NCI-H526 treated with DMSO at 0.1 percent for 48 hours (cell line): Measurements from ENCODE around the gene KLK5.
"Not testable (repeated sequence)": the region's sequence is repeated elsewhere in the genome, so short reads cannot be mapped to it uniquely, and the experiment has no call there.

ENCODE experiments used
- DNase-seq: peaks from one replicate; lab custom pipeline; 2025; lab: John Stamatoyannopoulos, UW

Gene KLK5

GRCh38 chr19:50952910-50953309 lies at the start of gene KLK5:
KLK5 (minus strand) TSS chr19:50953038; CDS start chr19:50952657, 381 bp downstream.
- no peak for DNase-seq

- no peak for DNase-seq
Measured at GRCh38 chr19:51002089-51002532, 49.3 kb upstream of the KLK5 start.

GRCh38 chr19:51001515-51001914 lies 48.7 kb upstream of the KLK5 start, which contains the start of gene KLK8:
KLK8 (minus strand) TSS chr19:51001604; CDS start chr19:51001167, 437 bp downstream.
- DNase-seq: no peak

GRCh38 chr19:51000981-51001380 lies 48.1 kb upstream of the KLK5 start:
- DNase-seq: no peak

GRCh38 chr19:51000426-51000825 lies 47.6 kb upstream of the KLK5 start:
- no peak for DNase-seq

GRCh38 chr19:50998686-50999085 lies 45.8 kb upstream of the KLK5 start:
- DNase-seq: no peak

GRCh38 chr19:50998061-50998460 lies 45.2 kb upstream of the KLK5 start:
- DNase-seq: no peak

- no peak for DNase-seq
Measured at GRCh38 chr19:50994129-50994528, 41.3 kb upstream of the KLK5 start.

GRCh38 chr19:50992666-50993035 lies 39.8 kb upstream of the KLK5 start:
- DNase-seq: no peak

GRCh38 chr19:50984416-50984815 lies 31.6 kb upstream of the KLK5 start:
- not testable (repeated sequence) for DNase-seq

- DNase-seq: no peak
Measured at GRCh38 chr19:50983625-50984292, 30.9 kb upstream of the KLK5 start, which contains the start of gene KLK7. KLK7 (minus strand) TSS chr19:50983917; CDS start chr19:50982399, 1,518 bp downstream.

- no peak for DNase-seq
Measured at GRCh38 chr19:50982186-50982585, 29.3 kb upstream of the KLK5 start.

GRCh38 chr19:50981587-50982146 lies 28.8 kb upstream of the KLK5 start:
- DNase-seq: no peak

GRCh38 chr19:50980208-50980607 lies 27.4 kb upstream of the KLK5 start:
- DNase-seq: no peak

GRCh38 chr19:50979758-50980157 lies 26.9 kb upstream of the KLK5 start:
- DNase-seq: no peak

- DNase-seq: no peak
Measured at GRCh38 chr19:50978772-50979390, 26.0 kb upstream of the KLK5 start.

- DNase-seq: no peak
Measured at GRCh38 chr19:50977626-50978025, 24.8 kb upstream of the KLK5 start.

- DNase-seq: no peak
Measured at GRCh38 chr19:50975766-50976165, 22.9 kb upstream of the KLK5 start.

GRCh38 chr19:50974702-50975556 lies 22.1 kb upstream of the KLK5 start:
- DNase-seq: no peak

- no peak for DNase-seq
Measured at GRCh38 chr19:50972795-50973376, 20.0 kb upstream of the KLK5 start.

- DNase-seq: not testable (repeated sequence)
Measured at GRCh38 chr19:50969810-50970209, 17.0 kb upstream of the KLK5 start.

GRCh38 chr19:50969413-50969760 lies 16.5 kb upstream of the KLK5 start, which contains the start of gene KLK6:
KLK6 (minus strand) TSS chr19:50969591; CDS start chr19:50968104, 1,487 bp downstream.
- DNase-seq: no peak
